Pancreas (tissue), 10 donors: Measurements from ENCODE around the gene HDAC4. TPM values are rescaled to one million over a fixed set of nuclear protein-coding genes. Genes with fewer than 3 reads are reported as not detected.

Experiments used
- ATAC-seq, 4 donors: fragments of 200-7000 bp; cut with Tn5 transposase; one replicate each; pipeline versions ENCODE4 v1.8.0 to v1.9.1; 2020; ENCODE audit warnings: mild to moderate bottlenecking in 4 of 4, moderate library complexity in 4 of 4
- DNase-seq, 6 donors: peaks; one replicate each; pipeline ENCODE4 v3.0.0-alpha.2; 2020
- FAIRE-seq: peaks from 2 replicates; lab custom pipeline; 2012; peaks lifted over from hg19 to GRCh38; lab: Jason Lieb, UNC
- H3K27ac ChIP-seq, 4 donors: fragments of 200-600 bp; sonication (generic); 1 replicate in 3 of 4; 2 replicates in 1 of 4; pipeline versions ENCODE4 v1.5.0 to v1.8.0; 2020
- H3K27me3 ChIP-seq, 4 donors: fragments of 200-600 bp; one replicate each; pipeline ENCODE4 v1.8.0; 2021
- H3K36me3 ChIP-seq, 3 donors: fragments of 200-600 bp; sonication (generic) in 1 of 3; one replicate each; pipeline versions ENCODE4 v1.5.0 to v1.8.0; 2020 to 2021
- H3K4me1 ChIP-seq, 3 donors: fragments of 200-600 bp; one replicate each; pipeline ENCODE4 v1.8.0; 2021
- H3K4me3 ChIP-seq, 4 donors: fragments of 200-600 bp; sonication (generic) in 2 of 4; one replicate each; pipeline versions ENCODE4 v1.5.0 to v1.8.0; 2020 to 2021
- H3K9me3 ChIP-seq, 4 donors: fragments of 200-600 bp; one replicate each; pipeline ENCODE4 v1.8.0; 2021
- WGBS, 2 donors: extraction: QIAGEN DNeasy Blood & Tissue Kit; methylation state at CpG; one replicate each; pipeline ENCODE4 v1.1.7; 2013; 5-methylcytosine and 5-hydroxymethylcytosine counted together
- intact Hi-C, 3 donors: fragments of 100-400 bp; cut with DNase I; formaldehyde crosslinking; loops; one replicate each; pipeline versions ENCODE4 v1.11.1 to v1.14.2; 2022
- polyA plus RNA-seq, 2 donors: library from polyadenylated mRNA; stranded (reverse); fragments of 200-250 nt; gene quantifications; one replicate each; pipeline ENCODE4 v1.2.3, GENCODE V29; 2013
- total RNA-seq, 6 donors: library from RNA; stranded (reverse); fragmentation: NEBNext Ultra II Directional in 4 of 6; extraction: Animal tissue kit (Norgen Biotek cat#: 25700) in 4 of 6; gene quantifications; one replicate each; pipeline versions ENCODE4 v1.2.1 to v1.2.4, GENCODE V29; 2021 to 2023
- TF ChIP-seq, protein P1 (sequence below), 4 donors: fragments of 200-600 bp; sonication (generic) in 3 of 4; IDR thresholded peaks; one replicate each; pipeline versions ENCODE4 v1.5.0 to v1.8.0; 2021; ENCODE audit warnings: antibody characterized with exemption in 4 of 4
- donor health status: healthy with polysubstance abuse.
- donor health status: DM: no; HTN: no; CAD: no; lungs with moderate emphysema.
- donor health status: DM: no; HTN: no; CAD: no.
- donor health status: control.
- donor health status: control.
- donor health status: Bipolar disorder and iron deficiency.
- donor health status: DM: yes; HTN: yes; CAD: no.
- donor health status: DM: no; HTN: no; CAD: no.
- donor health status: DM: no; HTN: no; CAD: no.
- donor health status: DM: yes; HTN: yes; CAD: no.

HDAC4 gene
- total and polyA plus RNA-seq, 8 donors = 8.2 to 31.8 (median 16.6) TPM

DNA sequence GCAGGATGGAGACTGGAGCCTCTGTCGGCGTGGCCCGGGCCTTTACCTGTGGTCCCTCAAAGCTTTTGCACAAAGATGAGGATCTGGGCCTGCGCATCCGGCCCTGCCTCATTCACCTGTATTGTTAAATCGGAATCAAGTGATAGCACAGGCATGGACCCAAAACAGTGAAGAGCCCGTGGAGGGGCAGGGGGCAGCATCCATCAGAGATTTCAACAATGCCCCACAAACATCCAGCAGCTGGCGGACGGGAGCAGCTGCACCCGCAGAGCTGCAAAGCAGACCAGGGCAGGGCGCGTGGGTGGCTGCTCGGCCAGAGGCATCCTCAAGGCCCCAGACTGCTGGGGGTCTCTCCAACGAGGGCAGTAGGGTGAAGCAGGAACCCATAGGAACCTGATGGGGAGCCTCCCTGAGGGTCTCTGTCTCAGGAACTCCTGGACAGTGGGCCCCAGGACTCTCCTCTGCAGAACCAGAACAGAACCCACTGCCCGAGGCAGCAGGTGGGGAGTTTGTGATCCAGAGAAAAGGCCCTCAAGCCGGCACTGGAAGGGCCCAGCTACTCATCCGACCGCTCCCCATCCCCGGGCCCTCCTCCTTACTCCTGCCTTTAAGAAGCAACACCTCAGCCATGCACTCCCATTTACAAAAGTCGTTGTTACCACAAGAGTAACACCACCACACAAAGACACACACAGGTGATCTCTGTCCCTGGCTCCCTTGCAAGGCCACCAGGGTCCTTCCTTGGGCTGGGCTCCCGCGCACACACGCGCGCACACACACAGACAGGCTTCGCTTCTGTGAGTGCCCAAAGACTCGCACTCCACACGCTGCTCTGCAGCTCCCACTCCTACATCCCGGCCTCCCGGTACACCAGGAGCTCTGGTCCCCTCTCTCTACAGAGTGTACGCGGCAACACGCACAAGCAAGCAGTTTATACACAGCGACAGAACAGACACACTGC lies 28.8 kb downstream of the HDAC4 start:
- FAIRE-seq = no peak
- no peak overlapping the region for H3K27ac ChIP-seq
- TF ChIP-seq, protein P1, sequence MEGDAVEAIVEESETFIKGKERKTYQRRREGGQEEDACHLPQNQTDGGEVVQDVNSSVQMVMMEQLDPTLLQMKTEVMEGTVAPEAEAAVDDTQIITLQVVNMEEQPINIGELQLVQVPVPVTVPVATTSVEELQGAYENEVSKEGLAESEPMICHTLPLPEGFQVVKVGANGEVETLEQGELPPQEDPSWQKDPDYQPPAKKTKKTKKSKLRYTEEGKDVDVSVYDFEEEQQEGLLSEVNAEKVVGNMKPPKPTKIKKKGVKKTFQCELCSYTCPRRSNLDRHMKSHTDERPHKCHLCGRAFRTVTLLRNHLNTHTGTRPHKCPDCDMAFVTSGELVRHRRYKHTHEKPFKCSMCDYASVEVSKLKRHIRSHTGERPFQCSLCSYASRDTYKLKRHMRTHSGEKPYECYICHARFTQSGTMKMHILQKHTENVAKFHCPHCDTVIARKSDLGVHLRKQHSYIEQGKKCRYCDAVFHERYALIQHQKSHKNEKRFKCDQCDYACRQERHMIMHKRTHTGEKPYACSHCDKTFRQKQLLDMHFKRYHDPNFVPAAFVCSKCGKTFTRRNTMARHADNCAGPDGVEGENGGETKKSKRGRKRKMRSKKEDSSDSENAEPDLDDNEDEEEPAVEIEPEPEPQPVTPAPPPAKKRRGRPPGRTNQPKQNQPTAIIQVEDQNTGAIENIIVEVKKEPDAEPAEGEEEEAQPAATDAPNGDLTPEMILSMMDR (IDR thresholded peaks at IDR 0.05) = no peak
- WGBS, 2 donors = 94 to 95% methylated on average over 34 of the region's 34 CpGs
- intact Hi-C loops = no loop called here
- peak in 2 of 6 donors; percentile 26 to 35 for DNase-seq
- no peak for ATAC-seq
- no peak overlapping the region for H3K4me3 ChIP-seq
- no peaks in the 10 kb centered on the region for H3K9me3 ChIP-seq
- no peaks in the 10 kb centered on the region for H3K4me1 ChIP-seq
- H3K36me3 ChIP-seq = no peaks in the 10 kb centered on the region
- no peaks in the 10 kb centered on the region for H3K27me3 ChIP-seq

DNA sequence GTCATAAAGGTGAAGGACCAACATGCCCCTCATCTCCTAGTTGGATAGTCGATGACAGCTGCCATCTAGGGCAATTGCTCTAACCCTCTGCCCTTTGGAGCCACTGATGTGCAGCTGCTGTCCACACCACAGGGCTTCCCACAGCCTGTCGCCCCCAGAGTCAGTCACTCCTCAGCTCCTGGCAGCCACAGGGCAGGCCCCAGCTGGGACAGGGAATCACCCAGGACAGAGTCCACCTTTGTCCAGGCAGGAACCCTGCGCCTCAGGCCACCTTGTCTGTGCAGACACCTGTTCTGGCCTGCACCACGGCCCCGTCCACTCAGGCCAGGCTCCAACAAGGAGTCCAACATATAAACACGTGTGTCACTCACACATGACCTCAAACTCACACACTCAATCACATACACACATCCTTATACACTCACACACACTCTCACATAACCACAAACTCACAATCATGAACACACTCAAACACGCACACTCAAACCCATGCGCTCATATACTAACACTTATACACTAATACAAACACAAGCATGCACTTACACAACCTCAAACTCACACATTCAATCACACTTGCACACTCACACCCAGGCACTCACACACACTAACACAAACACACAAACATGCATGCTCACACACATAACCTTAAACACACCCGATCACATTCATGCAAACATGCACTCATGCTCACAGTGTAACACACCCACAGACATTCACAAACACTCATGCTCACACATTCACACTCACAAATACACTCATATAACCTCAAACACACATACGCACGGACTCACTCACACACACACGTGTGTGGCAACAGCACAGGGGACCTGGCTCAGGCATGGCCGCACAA lies 29.7 kb downstream of the HDAC4 start:
- intact Hi-C loops = no loop called here
- no peaks in the 10 kb centered on the region for H3K9me3 ChIP-seq
- DNase-seq (peak in 1 of 6 donors; percentile 41), ATAC-seq (no peak), FAIRE-seq (no peak)
- no peaks in the 10 kb centered on the region for H3K27me3 ChIP-seq
- TF ChIP-seq, protein P1 (IDR thresholded peaks at IDR 0.05) = no peak
- WGBS, 2 donors = 95 to 98% methylated on average over 13 of the region's 13 CpGs
- H3K4me3 ChIP-seq = no peak overlapping the region
- no peaks in the 10 kb centered on the region for H3K4me1 ChIP-seq
- no peak overlapping the region for H3K27ac ChIP-seq
- H3K36me3 ChIP-seq = no peaks in the 10 kb centered on the region

DNA sequence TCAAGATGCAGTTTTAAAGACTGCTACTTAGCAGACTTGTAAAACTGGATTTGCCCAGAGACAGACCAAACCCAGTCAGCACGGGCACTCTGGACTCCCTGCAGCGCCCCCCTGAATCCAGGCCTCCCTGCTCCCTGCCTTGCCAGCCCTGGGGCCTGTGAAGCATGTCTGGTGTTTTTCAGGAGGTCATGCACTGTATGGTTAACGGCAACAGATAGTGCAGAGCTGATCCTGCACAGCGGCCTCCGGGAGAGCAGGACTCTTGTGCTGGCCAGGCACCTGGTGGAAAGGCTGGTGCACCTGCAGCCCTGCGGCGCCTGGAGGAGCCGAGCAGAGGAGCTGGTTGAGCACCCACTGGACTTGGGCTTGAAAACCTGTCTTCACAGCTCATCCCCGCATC lies 30.4 kb downstream of the HDAC4 start:
- DNase-seq (peak in 1 of 6 donors; percentile 38), FAIRE-seq (no peak), ATAC-seq (no peak)
- no peaks in the 10 kb centered on the region for H3K27me3 ChIP-seq
- H3K9me3 ChIP-seq = no peaks in the 10 kb centered on the region
- TF ChIP-seq, protein P1 (IDR thresholded peaks at IDR 0.05) = no peak
- no peaks in the 10 kb centered on the region for H3K4me1 ChIP-seq
- no peak overlapping the region for H3K4me3 ChIP-seq
- 98% methylated on average over 9 of the region's 9 CpGs for WGBS, 2 donors
- H3K36me3 ChIP-seq = no peaks in the 10 kb centered on the region
- H3K27ac ChIP-seq = no peak overlapping the region
- intact Hi-C loops = no loop called here

DNA sequence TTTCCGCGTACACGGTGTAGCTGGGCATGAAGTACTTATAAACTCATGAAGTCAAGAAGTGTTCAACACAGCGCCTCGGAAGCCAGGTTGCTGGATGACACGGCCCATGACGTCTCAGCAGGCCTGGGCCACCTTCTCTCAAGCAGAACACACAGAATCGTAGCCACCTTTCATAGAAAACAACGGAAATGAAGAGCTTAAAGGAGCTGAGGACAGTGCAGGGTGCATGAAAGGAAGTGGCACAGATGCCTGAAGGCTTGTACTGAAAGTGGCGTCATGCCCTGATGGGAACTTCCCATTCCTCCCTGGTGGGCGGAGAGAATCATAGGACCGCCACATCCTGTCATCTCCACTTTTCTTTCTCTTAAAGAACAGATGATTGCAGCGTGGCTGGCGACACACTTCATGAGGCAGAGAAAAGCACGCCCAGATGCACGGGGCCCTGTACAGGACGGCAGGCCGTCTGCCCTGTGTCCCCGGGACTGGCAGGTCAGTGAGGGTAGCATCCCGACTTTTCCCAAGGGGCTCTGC lies 31.1 kb downstream of the HDAC4 start:
- Histone ChIP-seq H3K4me3 (no peak overlapping the region), H3K4me1 (no peaks in the 10 kb centered on the region), H3K9me3 (no peaks in the 10 kb centered on the region), H3K27me3 (no peaks in the 10 kb centered on the region), H3K36me3 (no peaks in the 10 kb centered on the region), H3K27ac (no peak overlapping the region)
- intact Hi-C loops = no loop called here
- WGBS, 2 donors = 89 to 91% methylated on average over 20 of the region's 20 CpGs
- ATAC-seq (peak in 2 of 4 donors; percentile 75 to 76), FAIRE-seq (no peak), DNase-seq (peak in 2 of 6 donors; percentile 28 to 32)
- TF ChIP-seq, protein P1 (IDR thresholded peaks at IDR 0.05) = no peak
